Measurements from ENCODE around the gene SLC6A16.

- TF ChIP-seq CTCF (conservative IDR thresholded peaks at IDR 0.05 in 1 of 2, IDR thresholded peaks at IDR 0.05 in 1 of 2; ENCODE audit: extremely low read depth in 1 of 2, insufficient read depth in 1 of 2, low read depth in 1 of 2, low read length in 2 of 2): no peak
- no peak for TF ChIP-seq EZH2 (IDR thresholded peaks at IDR 0.05; ENCODE audit: borderline replicate concordance, low read length)
Measured at GRCh38 chr19:49355909-49356353, 30.9 kb upstream of the SLC6A16 start.

All from mammary epithelial cell (primary cell).